Suppressor macrophage treated with lipopolysaccharide for 4 hours (primary cell): ENCODE results near the gene CPB2.

Source experiments
- DNase-seq: peaks from one replicate; pipeline ENCODE4 v3.0.0-alpha.2; 2020

The CPB2 gene

GRCh38 chr13:46104868-46105267 is at the start of gene CPB2:
TSS of gene CPB2 (minus strand) at chr13:46105033. CDS start at chr13:46105009, 24 bp downstream.
- DNase-seq, result no peak

- no peak for DNase-seq
Measured at GRCh38 chr13:46154136-46154801, 49.4 kb upstream of the CPB2 start.

- no peak for DNase-seq
Measured at GRCh38 chr13:46152627-46153328, 47.9 kb upstream of the CPB2 start.

- no peak for DNase-seq
Measured at GRCh38 chr13:46150134-46150693, 45.4 kb upstream of the CPB2 start.

- DNase-seq, result no peak
Measured at GRCh38 chr13:46149272-46150133, 44.7 kb upstream of the CPB2 start.

- DNase-seq, result no peak
Measured at GRCh38 chr13:46146898-46147297, 42.1 kb upstream of the CPB2 start.

GRCh38 chr13:46145950-46146349 is 41.1 kb upstream of the CPB2 start:
- DNase-seq, result no peak

- no peak for DNase-seq
Measured at GRCh38 chr13:46145135-46145534, 40.3 kb upstream of the CPB2 start.

GRCh38 chr13:46143184-46143701 is 38.4 kb upstream of the CPB2 start:
- no peak for DNase-seq

GRCh38 chr13:46142776-46143175 is 37.9 kb upstream of the CPB2 start:
- no peak for DNase-seq

GRCh38 chr13:46140044-46140443 is 35.2 kb upstream of the CPB2 start:
- no peak for DNase-seq

- no peak for DNase-seq
Measured at GRCh38 chr13:46137627-46138317, 32.9 kb upstream of the CPB2 start.

- no peak for DNase-seq
Measured at GRCh38 chr13:46136688-46137087, 31.9 kb upstream of the CPB2 start.

GRCh38 chr13:46134961-46135522 is 30.2 kb upstream of the CPB2 start:
- no peak for DNase-seq

- DNase-seq, result no peak
Measured at GRCh38 chr13:46134494-46134893, 29.7 kb upstream of the CPB2 start.

- no peak for DNase-seq
Measured at GRCh38 chr13:46132109-46132508, 27.3 kb upstream of the CPB2 start.

- DNase-seq, result no peak
Measured at GRCh38 chr13:46131705-46132104, 26.9 kb upstream of the CPB2 start.

- DNase-seq, result no peak
Measured at GRCh38 chr13:46129955-46130618, 25.3 kb upstream of the CPB2 start.

- DNase-seq, result no peak
Measured at GRCh38 chr13:46129124-46129523, 24.3 kb upstream of the CPB2 start.

GRCh38 chr13:46127358-46128023 is 22.7 kb upstream of the CPB2 start:
- DNase-seq, result no peak
